Epidermal melanocyte (primary cell): ENCODE measurements around the gene CLDN1.

Experiments
- DNase-seq: peaks from one replicate; pipeline ENCODE4 v3.0.0; 2011; ENCODE audit warnings: low spot score; ENCODE audit not compliant: insufficient read length

CLDN1 gene

GRCh38 chr3:190333961-190334360, 11.7 kb upstream of the CLDN1 start:
- DNase-seq: no peak

- DNase-seq: no peak
Observed at GRCh38 chr3:190330936-190331734, 8.9 kb upstream of the CLDN1 start.

GRCh38 chr3:190326930-190327329, 4.7 kb upstream of the CLDN1 start:
- no peak for DNase-seq

GRCh38 chr3:190326361-190326760, 4.1 kb upstream of the CLDN1 start:
- DNase-seq: no peak

GRCh38 chr3:190325923-190326322, 3.7 kb upstream of the CLDN1 start:
- no peak for DNase-seq

- no peak for DNase-seq
Observed at GRCh38 chr3:190323246-190323626, 990 bp upstream of the CLDN1 start.

GRCh38 chr3:190322604-190323245, 479 bp upstream of the CLDN1 start:
- DNase-seq: no peak

GRCh38 chr3:190320594-190321362, 1.5 kb downstream of the CLDN1 start:
- DNase-seq: no peak

- no peak for DNase-seq
Observed at GRCh38 chr3:190319660-190320059, 2.6 kb downstream of the CLDN1 start.

GRCh38 chr3:190318666-190319065, 3.6 kb downstream of the CLDN1 start:
- DNase-seq: no peak

- no peak for DNase-seq
Observed at GRCh38 chr3:190314741-190315140, 7.5 kb downstream of the CLDN1 start.

- DNase-seq: no peak
Observed at GRCh38 chr3:190309414-190309813, 12.8 kb downstream of the CLDN1 start.

GRCh38 chr3:190308154-190308553, 14.1 kb downstream of the CLDN1 start:
- no peak for DNase-seq

GRCh38 chr3:190307164-190307545, 15.1 kb downstream of the CLDN1 start:
- DNase-seq: no peak

GRCh38 chr3:190306513-190307163, 15.6 kb downstream of the CLDN1 start:
- DNase-seq: no peak

GRCh38 chr3:190306026-190306425, 16.2 kb downstream of the CLDN1 start:
- DNase-seq: no peak

GRCh38 chr3:190305406-190305805, 16.8 kb downstream of the CLDN1 start:
- DNase-seq: no peak

- no peak for DNase-seq
Observed at GRCh38 chr3:190303884-190304283, 18.4 kb downstream of the CLDN1 start.

GRCh38 chr3:190302212-190302867, 19.9 kb downstream of the CLDN1 start:
- DNase-seq: no peak

- DNase-seq: no peak
Observed at GRCh38 chr3:190301591-190301990, 20.7 kb downstream of the CLDN1 start.

- DNase-seq: no peak
Observed at GRCh38 chr3:190299969-190300368, 22.3 kb downstream of the CLDN1 start.
